GM12892 (cell line): ENCODE measurements around the gene C1orf210.

Source experiments
- POLR2A ChIP-seq: IDR thresholded peaks from 2 replicates; pipeline ENCODE4 v1.6.1; 2011; ENCODE audit warnings: low read depth, low read length, control low read depth
- POLR2AphosphoS5 ChIP-seq: IDR thresholded peaks from 2 replicates; pipeline ENCODE4 v1.6.1; 2011; ENCODE audit warnings: low read depth, low read length, control low read depth
- TAF1 ChIP-seq: IDR thresholded peaks from 2 replicates; pipeline ENCODE4 v1.6.1; 2011; ENCODE audit warnings: low read depth, mild to moderate bottlenecking, control low read depth, low read length, borderline replicate concordance

DNA sequence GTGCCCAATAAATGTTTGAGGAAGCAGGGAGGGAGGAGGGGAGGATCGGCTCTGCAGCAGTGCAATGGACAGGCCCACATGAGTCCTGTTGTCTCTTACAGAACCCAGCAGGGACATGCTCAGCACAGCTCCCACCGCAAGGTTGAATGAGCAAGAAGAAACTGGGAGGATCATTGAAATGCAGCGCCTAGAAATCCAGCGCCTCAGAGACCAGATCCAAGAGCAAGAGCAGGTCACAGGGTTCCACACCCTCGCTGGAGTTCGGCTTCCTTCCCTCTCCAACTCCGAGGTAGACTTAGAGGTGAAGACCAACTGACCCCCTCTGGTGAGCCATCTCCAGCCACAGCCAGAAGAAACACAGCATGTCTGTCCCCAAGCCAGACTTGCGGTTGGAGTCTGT, 31.5 kb downstream of the C1orf210 start:
- TF ChIP-seq POLR2AphosphoS5 = no peak
- no peak for TF ChIP-seq POLR2A
- no peak for TF ChIP-seq TAF1
